Glutamatergic neuron (in vitro differentiated cells): Measurements from ENCODE around the gene ANKRD60. TPM values are rescaled to one million over a fixed set of nuclear protein-coding genes. Genes with fewer than 3 reads are reported as not detected.

Experiments used
- DNase-seq: peaks from one replicate; pipeline ENCODE4 v3.0.0; 2022
- H3K27ac Mint-ChIP-seq: one replicate; pipeline ENCODE4 v1.8.0; 2020; ENCODE audit warnings: mild to moderate bottlenecking, mixed read lengths, inconsistent platforms; ENCODE audit not compliant: unreplicated experiment
- H3K27me3 Mint-ChIP-seq: one replicate; pipeline ENCODE4 v1.8.0; 2020; ENCODE audit warnings: mild to moderate bottlenecking, moderate library complexity, mixed read lengths, inconsistent platforms; ENCODE audit not compliant: unreplicated experiment
- H3K36me3 Mint-ChIP-seq: one replicate; pipeline ENCODE4 v1.8.0; 2020; ENCODE audit warnings: mild to moderate bottlenecking, mixed read lengths, inconsistent platforms; ENCODE audit not compliant: unreplicated experiment
- H3K4me1 Mint-ChIP-seq: one replicate; pipeline ENCODE4 v1.8.0; 2020; ENCODE audit warnings: mild to moderate bottlenecking, low read depth, mixed read lengths, inconsistent platforms; ENCODE audit not compliant: unreplicated experiment
- H3K4me3 Mint-ChIP-seq: one replicate; pipeline ENCODE4 v1.8.0; 2020; ENCODE audit warnings: mild to moderate bottlenecking, mixed read lengths, inconsistent platforms; ENCODE audit not compliant: unreplicated experiment
- H3K9me3 Mint-ChIP-seq: one replicate; pipeline ENCODE4 v1.8.0; 2020; ENCODE audit warnings: mild to moderate bottlenecking, moderate library complexity, mixed read lengths, inconsistent platforms; ENCODE audit not compliant: unreplicated experiment
- total RNA-seq: library from RNA; stranded (reverse); fragmentation: NEBNext Ultra II Directional; extraction: Animal tissue kit (Norgen Biotek cat#: 25700); gene quantifications from one replicate; pipeline ENCODE4 v1.2.1, GENCODE V29; 2021; ENCODE audit not compliant: unreplicated experiment
- TF ChIP-seq, protein P1 (sequence below): fragments of 200-600 bp; sonication (generic); IDR thresholded peaks from one replicate; pipeline ENCODE4 v1.5.0; 2021; ENCODE audit not compliant: partially characterized antibody, unreplicated experiment

ANKRD60 gene
- total RNA-seq, 1 donor from 2014 or later: not detected

GRCh38 chr20:58239216-58239615 lies 10.8 kb upstream of the ANKRD60 start:
- Mint-ChIP-seq H3K9me3 (peaks cover 4% of the 10 kb centered on the region), H3K4me3 (no peak overlapping the region), H3K27ac (no peak overlapping the region), H3K36me3 (no peaks in the 10 kb centered on the region), H3K4me1 (peaks cover 4% of the 10 kb centered on the region), H3K27me3 (no peaks in the 10 kb centered on the region)
- TF ChIP-seq, protein P1, sequence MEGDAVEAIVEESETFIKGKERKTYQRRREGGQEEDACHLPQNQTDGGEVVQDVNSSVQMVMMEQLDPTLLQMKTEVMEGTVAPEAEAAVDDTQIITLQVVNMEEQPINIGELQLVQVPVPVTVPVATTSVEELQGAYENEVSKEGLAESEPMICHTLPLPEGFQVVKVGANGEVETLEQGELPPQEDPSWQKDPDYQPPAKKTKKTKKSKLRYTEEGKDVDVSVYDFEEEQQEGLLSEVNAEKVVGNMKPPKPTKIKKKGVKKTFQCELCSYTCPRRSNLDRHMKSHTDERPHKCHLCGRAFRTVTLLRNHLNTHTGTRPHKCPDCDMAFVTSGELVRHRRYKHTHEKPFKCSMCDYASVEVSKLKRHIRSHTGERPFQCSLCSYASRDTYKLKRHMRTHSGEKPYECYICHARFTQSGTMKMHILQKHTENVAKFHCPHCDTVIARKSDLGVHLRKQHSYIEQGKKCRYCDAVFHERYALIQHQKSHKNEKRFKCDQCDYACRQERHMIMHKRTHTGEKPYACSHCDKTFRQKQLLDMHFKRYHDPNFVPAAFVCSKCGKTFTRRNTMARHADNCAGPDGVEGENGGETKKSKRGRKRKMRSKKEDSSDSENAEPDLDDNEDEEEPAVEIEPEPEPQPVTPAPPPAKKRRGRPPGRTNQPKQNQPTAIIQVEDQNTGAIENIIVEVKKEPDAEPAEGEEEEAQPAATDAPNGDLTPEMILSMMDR: no peak
- DNase-seq: no peak

DNA sequence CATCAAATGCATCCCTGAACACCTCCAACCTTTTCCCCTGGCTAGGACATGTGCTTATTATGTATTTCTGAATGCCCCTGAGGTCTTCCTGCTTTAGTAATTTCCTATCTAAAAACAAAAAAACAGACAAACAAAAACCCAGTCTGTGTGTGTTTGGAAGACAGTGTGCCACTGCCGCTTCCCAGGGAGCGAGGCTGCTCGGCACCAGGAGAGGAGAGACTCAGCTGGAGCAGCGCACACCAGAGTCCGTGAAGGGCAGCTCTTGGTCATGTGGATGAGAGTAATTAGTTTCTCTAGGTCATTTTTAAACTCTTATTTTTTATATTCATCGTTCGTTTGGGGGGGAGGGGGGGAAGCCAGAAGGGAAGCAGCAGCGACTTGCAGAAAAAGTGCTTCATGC lies 10.0 kb upstream of the ANKRD60 start:
- Mint-ChIP-seq H3K9me3 (peaks cover 7% of the 10 kb centered on the region), H3K4me1 (peaks cover 4% of the 10 kb centered on the region), H3K36me3 (no peaks in the 10 kb centered on the region), H3K27me3 (no peaks in the 10 kb centered on the region), H3K4me3 (no peak overlapping the region), H3K27ac (no peak overlapping the region)
- TF ChIP-seq, protein P1: no peak
- no peak for DNase-seq

DNA sequence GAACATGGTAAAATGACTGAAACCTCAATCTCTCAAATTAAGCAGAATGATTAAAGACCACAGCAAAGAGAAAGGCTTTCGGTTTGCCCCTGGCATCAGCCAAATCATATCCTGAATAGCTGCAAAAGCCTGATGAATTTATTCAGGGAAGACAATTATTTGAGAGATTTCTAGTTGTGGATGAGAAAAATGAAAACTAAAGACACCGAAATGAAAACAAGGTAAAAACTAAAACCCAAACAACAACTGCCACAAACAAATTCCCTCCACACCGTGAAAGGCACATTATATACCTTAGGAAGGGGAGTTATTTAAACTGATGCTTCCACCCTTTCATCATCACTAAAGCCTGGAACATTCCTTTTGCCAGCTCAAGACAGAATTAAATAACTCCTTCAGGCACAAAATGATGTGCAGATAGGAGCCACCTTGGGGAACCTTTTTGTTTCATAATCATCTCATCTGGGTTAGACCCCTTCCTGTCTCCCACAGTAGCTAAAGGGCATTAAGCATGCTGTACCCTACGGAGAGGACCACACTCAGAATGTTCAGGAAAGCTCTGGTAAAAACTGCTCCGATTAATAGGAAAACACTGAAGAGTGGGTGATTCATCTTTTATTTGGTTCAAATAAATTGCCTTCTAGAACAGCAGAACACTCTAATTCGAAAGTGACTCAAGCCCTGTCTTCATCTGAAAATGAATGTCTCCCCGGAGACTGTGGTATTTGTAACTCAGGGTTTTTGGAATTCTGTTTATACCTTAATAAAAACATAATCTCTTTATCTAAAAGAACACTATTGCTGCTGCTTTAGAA lies 9.1 kb upstream of the ANKRD60 start:
- no peak for DNase-seq
- Mint-ChIP-seq H3K36me3 (no peaks in the 10 kb centered on the region), H3K27me3 (no peaks in the 10 kb centered on the region), H3K4me3 (no peak overlapping the region), H3K4me1 (peaks cover 4% of the 10 kb centered on the region), H3K9me3 (peaks cover 5% of the 10 kb centered on the region), H3K27ac (no peak overlapping the region)
- TF ChIP-seq, protein P1: peak; percentile 27

DNA sequence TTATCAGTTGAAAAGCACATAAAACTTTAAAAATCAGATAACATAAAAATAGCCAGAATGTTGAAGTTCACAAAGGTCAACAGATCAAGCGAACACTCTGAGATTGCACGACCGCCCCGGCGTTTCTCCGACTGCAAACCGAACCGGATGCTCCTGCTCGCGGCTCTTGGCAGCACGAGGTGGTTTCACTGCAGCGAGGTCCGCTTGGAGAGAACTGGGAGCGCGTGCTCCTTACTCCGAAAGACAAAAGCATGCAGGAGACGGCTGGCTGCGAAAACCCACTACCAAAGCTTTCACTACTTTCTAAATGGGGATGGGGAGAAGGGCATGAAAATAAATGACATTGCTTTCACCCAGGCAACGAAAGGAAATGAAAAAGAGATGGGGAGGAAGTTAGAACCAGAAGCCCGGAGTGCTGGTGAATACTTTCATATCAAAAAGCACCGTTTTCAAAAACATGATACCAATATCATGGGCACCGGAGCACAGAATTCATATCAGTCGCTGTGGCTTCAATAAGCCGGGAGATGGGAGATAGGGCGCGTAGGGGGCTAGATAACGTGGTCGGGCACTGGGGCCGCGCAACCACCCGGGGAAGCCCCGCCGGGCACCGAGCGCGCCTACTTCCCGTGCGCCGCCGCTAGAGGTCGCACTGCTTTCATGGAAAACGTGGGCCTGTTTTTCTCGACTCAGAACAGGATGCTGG lies 8.3 kb upstream of the ANKRD60 start:
- H3K27me3 Mint-ChIP-seq: no peaks in the 10 kb centered on the region
- H3K9me3 Mint-ChIP-seq: peaks cover 4% of the 10 kb centered on the region
- H3K36me3 Mint-ChIP-seq: no peaks in the 10 kb centered on the region
- H3K4me3 Mint-ChIP-seq: peak overlapping the region; percentile 80
- DNase-seq: peak; percentile 89
- H3K27ac Mint-ChIP-seq: no peak overlapping the region
- H3K4me1 Mint-ChIP-seq: peaks cover 4% of the 10 kb centered on the region
- TF ChIP-seq, protein P1: peak; percentile 96

DNA sequence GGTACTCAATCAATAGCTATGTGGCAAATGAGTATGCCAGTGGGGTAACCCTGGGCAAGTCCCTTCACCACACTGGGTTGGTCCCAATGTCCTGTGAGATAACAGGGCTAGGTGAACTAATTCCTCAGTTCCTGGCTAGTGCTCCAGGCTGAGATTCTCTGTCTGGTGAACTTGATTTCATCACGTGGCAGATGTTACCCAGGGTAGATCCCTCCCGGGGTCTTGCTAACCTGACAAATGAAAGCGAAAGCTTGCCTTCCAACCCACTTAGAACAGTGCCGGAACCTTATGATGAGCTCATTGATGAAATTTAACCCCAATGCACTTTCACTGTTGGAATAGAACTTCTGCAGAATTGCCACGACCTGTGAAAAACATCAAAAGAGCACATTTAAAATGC lies 6.6 kb upstream of the ANKRD60 start:
- Mint-ChIP-seq H3K36me3 (no peaks in the 10 kb centered on the region), H3K4me1 (peaks cover 4% of the 10 kb centered on the region), H3K27me3 (no peaks in the 10 kb centered on the region), H3K4me3 (no peak overlapping the region), H3K27ac (no peak overlapping the region), H3K9me3 (peaks cover 4% of the 10 kb centered on the region)
- DNase-seq: no peak
- TF ChIP-seq, protein P1: no peak
